OCI-LY1 (cell line): ENCODE data around the gene REC8.

ENCODE experiments used
- CTCF ChIP-seq: fragments of 200-600 bp; sonication (generic), shearing (Covaris generic); IDR thresholded peaks from 2 replicates; pipeline ENCODE4 v1.5.1; 2017; ENCODE audit warnings: mild to moderate bottlenecking, antibody characterized with exemption, low read length, moderate library complexity, mixed read lengths
- EZH2 ChIP-seq: fragments of 200-600 bp; sonication (generic), shearing (Covaris generic); IDR thresholded peaks from 2 replicates; pipeline ENCODE4 v1.8.0; 2017; ENCODE audit warnings: borderline replicate concordance, mixed run types, mild to moderate bottlenecking, antibody characterized with exemption, low read length, moderate library complexity, mixed read lengths

DNA sequence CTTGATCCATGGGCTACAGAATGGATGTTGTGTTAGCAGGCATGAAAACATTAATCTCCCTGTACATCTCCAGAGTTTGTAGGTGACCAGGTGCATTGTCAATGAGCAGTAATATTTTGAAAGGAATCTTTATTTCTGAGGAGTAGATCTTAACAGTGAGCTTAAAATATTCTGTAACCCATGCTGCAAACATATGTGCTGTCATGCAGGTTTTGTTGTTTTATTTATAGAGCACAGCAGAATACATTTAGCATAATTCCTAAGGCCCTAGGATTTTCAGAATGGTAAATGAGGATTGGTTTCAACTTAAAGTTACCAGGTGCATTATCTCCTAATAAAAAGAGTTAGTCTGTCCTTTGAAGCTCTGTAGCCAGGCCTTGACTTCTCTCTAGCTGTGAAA, 44.9 kb upstream of the REC8 start:
- TF ChIP-seq CTCF (no peak), EZH2 (no peak)
